Kidney (tissue), 14 donors: ENCODE data around the gene GCSH. TPM values are rescaled to one million over a fixed set of nuclear protein-coding genes. Genes with fewer than 3 reads are reported as not detected.

Source experiments
- DNase-seq, 5 donors: peaks; one replicate each; pipeline ENCODE4 v3.0.0-alpha.2; 2013 to 2020
- FAIRE-seq: peaks from 2 replicates; lab custom pipeline; 2012; peaks lifted over from hg19 to GRCh38; lab: Jason Lieb, UNC
- H3K27ac ChIP-seq, 2 donors: one replicate each; pipeline ENCODE4 v1.7.0; 2013; ENCODE audit warnings: low read depth in 2 of 2, low read length in 2 of 2, inconsistent platforms in 1 of 2
- H3K27me3 ChIP-seq: one replicate; pipeline ENCODE4 v1.7.1; 2013; ENCODE audit warnings: low read length, inconsistent platforms; ENCODE audit not compliant: control insufficient read depth, insufficient read depth
- H3K36me3 ChIP-seq, 3 donors: one replicate each; pipeline versions ENCODE4 v1.7.0 to v1.7.1; 2013; ENCODE audit warnings: low read length in 3 of 3, control low read depth in 1 of 3, inconsistent platforms in 1 of 3; ENCODE audit not compliant: insufficient read depth in 3 of 3, control insufficient read depth in 2 of 3
- H3K4me1 ChIP-seq, 3 donors: one replicate each; pipeline versions ENCODE4 v1.7.0 to v1.7.1; 2013; ENCODE audit warnings: low read length in 3 of 3, inconsistent platforms in 1 of 3, low read depth in 1 of 3; ENCODE audit not compliant: control insufficient read depth in 2 of 3, insufficient read depth in 2 of 3
- H3K4me3 ChIP-seq, 3 donors: one replicate each; pipeline versions ENCODE4 v1.7.0 to v1.8.1; 2013; ENCODE audit warnings: low read length in 3 of 3, control low read depth in 1 of 3, inconsistent platforms in 1 of 3
- H3K9ac ChIP-seq, 3 donors: one replicate each; pipeline versions ENCODE4 v1.7.0 to v1.7.1; 2013; ENCODE audit warnings: low read length in 3 of 3, control low read depth in 1 of 3, inconsistent platforms in 1 of 3
- H3K9me3 ChIP-seq, 3 donors: one replicate each; pipeline versions ENCODE4 v1.7.0 to v1.7.1; 2013; ENCODE audit warnings: low read length in 3 of 3, control low read depth in 1 of 3, inconsistent platforms in 1 of 3; ENCODE audit not compliant: control insufficient read depth in 2 of 3, insufficient read depth in 1 of 3
- intact Hi-C: fragments of 100-400 bp; cut with DNase I; formaldehyde crosslinking; loops from one replicate; pipeline ENCODE4 v1.11.1; 2022
- polyA plus RNA-seq: library from polyadenylated mRNA; stranded (reverse); fragments of 350-450 nt; fragmentation: Illumina TruSeq; extraction: RNeasy Lipid Tissue Mini Kit (QIAGEN cat#74804); gene quantifications from one replicate; pipeline ENCODE4 v1.2.3, GENCODE V29; 2014; ENCODE audit warnings: low read depth, low replicate concordance; ENCODE audit not compliant: insufficient read depth
- total RNA-seq: library from RNA; stranded (reverse); fragmentation: NEBNext Ultra II Directional; extraction: Animal tissue kit (Norgen Biotek cat#: 25700); gene quantifications from one replicate; pipeline ENCODE4 v1.2.1, GENCODE V29; 2021
- TF ChIP-seq, protein P1 (sequence below): IDR thresholded peaks from 3 replicates; pipeline ENCODE4 v1.5.1; 2012; ENCODE audit warnings: mild to moderate bottlenecking, moderate library complexity, borderline replicate concordance; ENCODE audit not compliant: insufficient read depth; ENCODE audit errors: extremely low read depth
- donor health status: control.
- donor health status: control.
- donor health status: control.
- donor health status: control.
- donor health status: control.
- donor health status: DM: yes; HTN: yes; CAD: no.
- donor health status: Normal renal cell carcinoma (clear cell type).

Gene GCSH
- total and polyA plus RNA-seq, 2 donors from 2014 or later = 37.9 to 129 TPM

DNA sequence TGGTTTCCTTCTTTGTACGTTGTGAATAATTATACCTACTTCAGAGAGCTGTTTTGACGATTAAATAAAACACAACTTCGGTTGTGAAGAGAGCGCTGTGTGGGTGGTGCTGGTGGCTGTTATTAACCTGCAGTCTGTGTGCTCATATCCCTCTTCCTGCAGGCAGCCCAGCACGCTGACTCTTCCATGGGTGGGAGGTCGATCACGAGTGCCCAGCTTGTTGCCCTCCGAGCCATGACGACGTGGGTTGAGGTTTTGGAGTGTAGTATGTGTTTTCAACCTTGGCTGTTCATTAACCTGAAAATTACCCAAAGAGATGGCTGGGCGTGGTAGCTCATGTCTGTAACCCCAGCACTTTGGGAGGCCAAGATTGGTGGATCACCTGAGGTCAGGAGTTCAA, 11.3 kb upstream of the GCSH start:
- TF ChIP-seq, protein P1, sequence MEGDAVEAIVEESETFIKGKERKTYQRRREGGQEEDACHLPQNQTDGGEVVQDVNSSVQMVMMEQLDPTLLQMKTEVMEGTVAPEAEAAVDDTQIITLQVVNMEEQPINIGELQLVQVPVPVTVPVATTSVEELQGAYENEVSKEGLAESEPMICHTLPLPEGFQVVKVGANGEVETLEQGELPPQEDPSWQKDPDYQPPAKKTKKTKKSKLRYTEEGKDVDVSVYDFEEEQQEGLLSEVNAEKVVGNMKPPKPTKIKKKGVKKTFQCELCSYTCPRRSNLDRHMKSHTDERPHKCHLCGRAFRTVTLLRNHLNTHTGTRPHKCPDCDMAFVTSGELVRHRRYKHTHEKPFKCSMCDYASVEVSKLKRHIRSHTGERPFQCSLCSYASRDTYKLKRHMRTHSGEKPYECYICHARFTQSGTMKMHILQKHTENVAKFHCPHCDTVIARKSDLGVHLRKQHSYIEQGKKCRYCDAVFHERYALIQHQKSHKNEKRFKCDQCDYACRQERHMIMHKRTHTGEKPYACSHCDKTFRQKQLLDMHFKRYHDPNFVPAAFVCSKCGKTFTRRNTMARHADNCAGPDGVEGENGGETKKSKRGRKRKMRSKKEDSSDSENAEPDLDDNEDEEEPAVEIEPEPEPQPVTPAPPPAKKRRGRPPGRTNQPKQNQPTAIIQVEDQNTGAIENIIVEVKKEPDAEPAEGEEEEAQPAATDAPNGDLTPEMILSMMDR = no peak
- FAIRE-seq (no peak), DNase-seq (peak in 4 of 5 donors; percentile 16 to 74 (median 26))
- peak overlapping the region in 2 of 3 donors; percentile 6 to 25 for H3K4me3 ChIP-seq
- intact Hi-C loops = no loop called here
- no peak overlapping the region for H3K9ac ChIP-seq
- H3K9me3 ChIP-seq = no peaks in the 10 kb centered on the region
- H3K36me3 ChIP-seq = no peaks in the 10 kb centered on the region
- no peak overlapping the region for H3K27ac ChIP-seq
- no peaks in the 10 kb centered on the region for H3K27me3 ChIP-seq
- H3K4me1 ChIP-seq = no peaks in the 10 kb centered on the region

DNA sequence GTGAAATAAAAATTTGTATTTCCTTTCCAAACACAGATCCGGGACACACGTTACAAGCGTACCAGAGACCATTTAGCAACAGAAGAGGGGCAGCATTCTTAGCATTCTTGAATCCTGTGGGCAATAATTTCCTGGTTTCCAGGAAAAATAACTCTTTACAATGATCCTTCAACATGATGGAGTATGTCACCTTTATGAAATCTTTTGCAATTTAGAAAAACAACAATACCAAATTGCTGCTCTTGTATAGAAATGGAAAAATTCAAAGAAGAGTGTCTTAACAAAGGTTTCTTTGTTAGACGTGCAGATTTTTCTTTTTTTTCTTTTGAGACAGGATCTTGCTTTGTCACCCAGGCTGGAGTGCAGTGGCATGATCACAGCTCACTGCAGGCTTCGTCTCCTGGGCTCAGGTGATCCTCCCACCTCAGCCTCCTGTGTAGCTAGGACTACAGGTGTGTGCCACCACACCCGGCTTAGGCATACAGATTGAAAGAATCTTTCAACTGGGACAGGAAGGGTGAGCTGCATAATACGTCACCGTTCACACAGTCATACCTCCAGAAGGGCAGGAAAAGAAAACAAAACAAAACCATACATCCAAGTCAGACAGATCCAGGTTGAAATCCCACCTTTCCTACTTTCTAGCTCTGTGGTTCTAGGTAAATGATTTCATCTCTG, 10.8 kb upstream of the GCSH start:
- Histone ChIP-seq H3K27ac (no peak overlapping the region), H3K36me3 (no peaks in the 10 kb centered on the region), H3K9me3 (no peaks in the 10 kb centered on the region), H3K4me1 (no peaks in the 10 kb centered on the region), H3K27me3 (no peaks in the 10 kb centered on the region), H3K9ac (no peak overlapping the region), H3K4me3 (peak overlapping the region in 2 of 3 donors; percentile 6 to 25)
- FAIRE-seq = no peak
- TF ChIP-seq, protein P1 = no peak
- peak in 2 of 5 donors; percentile 3 to 25 for DNase-seq
- intact Hi-C loops = no loop called here

DNA sequence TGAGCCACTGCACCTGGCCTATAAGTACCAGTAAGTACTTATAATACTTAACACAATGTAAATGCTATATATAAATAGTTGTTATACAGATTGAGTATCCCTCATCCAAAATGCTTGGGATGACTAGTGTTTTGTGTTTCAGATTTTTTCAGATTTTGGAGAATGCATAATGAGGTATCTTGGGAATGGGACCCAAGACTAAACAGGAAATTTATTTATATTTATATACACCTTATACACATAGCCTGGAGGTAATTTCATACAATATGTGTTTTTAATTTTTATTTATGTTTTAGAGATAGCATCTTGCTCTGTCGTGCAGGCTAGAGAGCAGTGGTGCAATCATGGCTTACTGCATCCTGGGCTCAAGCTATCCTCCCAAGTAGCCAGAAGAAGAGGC, 9.8 kb upstream of the GCSH start:
- Histone ChIP-seq H3K9ac (no peak overlapping the region), H3K4me3 (no peak overlapping the region), H3K9me3 (no peaks in the 10 kb centered on the region), H3K27me3 (no peaks in the 10 kb centered on the region), H3K4me1 (no peaks in the 10 kb centered on the region), H3K36me3 (no peaks in the 10 kb centered on the region), H3K27ac (no peak overlapping the region)
- no peak for FAIRE-seq
- intact Hi-C loops = no loop called here
- TF ChIP-seq, protein P1 = no peak
- DNase-seq = no peak
